H1 (cell line): ENCODE data around the gene MSH5. TPM values are rescaled to one million over a fixed set of nuclear protein-coding genes. Genes with fewer than 3 reads are reported as not detected.

Experiments
- CTCF ChIP-seq, 3 experiments: IDR thresholded peaks; 1 replicate in 2 of 3; 2 replicates in 1 of 3; pipeline versions ENCODE4 v1.5.1 to v1.6.1; 2011; ENCODE audit warnings: low read length in 3 of 3, mild to moderate bottlenecking in 3 of 3, inconsistent platforms in 2 of 3, low read depth in 1 of 3, moderate library complexity in 1 of 3; ENCODE audit not compliant: insufficient read depth in 1 of 3; ENCODE audit errors: control extremely low read depth in 1 of 3
- EGR1 ChIP-seq: IDR thresholded peaks from 2 replicates; pipeline ENCODE4 v1.6.1; 2011; ENCODE audit warnings: low read depth, low read length, borderline replicate concordance
- GABPA ChIP-seq: IDR thresholded peaks from 2 replicates; pipeline ENCODE4 v1.6.1; 2011; ENCODE audit warnings: mild to moderate bottlenecking, low read length, moderate library complexity, borderline replicate concordance; ENCODE audit not compliant: insufficient read depth
- KDM1A ChIP-seq: fragments of 200-600, 300-600 bp; sonication (generic); IDR thresholded peaks from 2 replicates; pipeline ENCODE4 v1.7.1; 2016; ENCODE audit warnings: mild to moderate bottlenecking, low read length, borderline replicate concordance
- KDM5A ChIP-seq: fragments of 200-600 bp; IDR thresholded peaks from 2 replicates; pipeline ENCODE4 v1.7.1; 2012; ENCODE audit warnings: mild to moderate bottlenecking, low read length, inconsistent platforms, mixed read lengths
- RAD21 ChIP-seq, 2 experiments: IDR thresholded peaks in 1 of 2; conservative IDR thresholded peaks in 1 of 2; 2 replicates each; pipeline ENCODE4 v1.6.1; 2011; ENCODE audit warnings: low read depth in 2 of 2, low read length in 2 of 2, improper control_type of control experiment in 1 of 2, inconsistent platforms in 1 of 2, mild to moderate bottlenecking in 1 of 2, moderate library complexity in 1 of 2
- polyA plus RNA-seq, 7 experiments: library from polyadenylated mRNA; depleted of rRNA in 3 of 7; stranded (reverse) in 5 of 7; unstranded in 2 of 7; fragments of >200 nt in 5 of 7; fragments of 200-250 nt in 2 of 7; gene quantifications; 1 replicate in 5 of 7; 2 replicates in 1 of 7; 4 replicates in 1 of 7; pipeline versions ENCODE4 v1.2.1 to v1.2.3, GENCODE V29; 2011 to 2013; ENCODE audit warnings: missing spikeins in 2 of 7, mixed read lengths in 2 of 7
- total RNA-seq: library from RNA; stranded (reverse); fragmentation: NEBNext Ultra II Directional; extraction: Animal tissue kit (Norgen Biotek cat#: 25700); gene quantifications from 2 replicates; pipeline ENCODE4 v1.2.1, GENCODE V29; 2021
- TF ChIP-seq, protein P1 (sequence below): IDR thresholded peaks from 2 replicates; pipeline ENCODE4 v1.6.1; 2011; ENCODE audit warnings: low read length, improper control_type of control experiment

MSH5 gene
- total and polyA plus RNA-seq, 2 of the 8 experiments (the other 6 are each of a cell fraction or from before 2014, with no cell fraction given), result 25.3 to 26.5 TPM

DNA sequence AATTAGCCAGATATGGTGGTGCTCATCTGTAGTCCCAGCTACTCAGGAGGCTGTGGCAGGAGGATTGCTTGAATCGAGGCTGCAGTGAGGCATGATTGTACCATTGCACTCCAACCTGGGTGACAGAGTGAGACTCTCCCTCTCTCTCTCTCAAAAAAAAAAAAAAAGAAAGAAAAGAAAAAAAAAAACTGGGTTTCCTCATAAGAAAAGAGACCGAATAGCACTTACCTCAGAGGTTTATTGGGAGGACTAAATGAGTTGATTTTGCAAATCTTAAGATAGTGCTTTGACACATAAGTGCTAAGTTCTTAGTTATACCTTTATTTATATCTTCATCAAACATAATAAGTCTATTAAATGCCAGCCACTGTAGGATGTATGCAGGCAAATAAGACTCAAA, 31.1 kb downstream of the MSH5 start (continued):
- no peak for TF ChIP-seq CTCF (IDR thresholded peaks at IDR 0.05; ENCODE audit: control extremely low read depth in 1 of 3, insufficient read depth in 1 of 3, low read depth in 1 of 3, low read length in 3 of 3)
- TF ChIP-seq RAD21 (IDR thresholded peaks at IDR 0.05 in 1 of 2, conservative IDR thresholded peaks at IDR 0.05 in 1 of 2; ENCODE audit: low read depth in 2 of 2, low read length in 2 of 2), result no peak
- TF ChIP-seq GABPA, result no peak
- no peak for TF ChIP-seq KDM1A
- TF ChIP-seq, protein P1, sequence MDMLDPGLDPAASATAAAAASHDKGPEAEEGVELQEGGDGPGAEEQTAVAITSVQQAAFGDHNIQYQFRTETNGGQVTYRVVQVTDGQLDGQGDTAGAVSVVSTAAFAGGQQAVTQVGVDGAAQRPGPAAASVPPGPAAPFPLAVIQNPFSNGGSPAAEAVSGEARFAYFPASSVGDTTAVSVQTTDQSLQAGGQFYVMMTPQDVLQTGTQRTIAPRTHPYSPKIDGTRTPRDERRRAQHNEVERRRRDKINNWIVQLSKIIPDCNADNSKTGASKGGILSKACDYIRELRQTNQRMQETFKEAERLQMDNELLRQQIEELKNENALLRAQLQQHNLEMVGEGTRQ, result no peak
- TF ChIP-seq KDM5A, result no peak
- no peak for TF ChIP-seq EGR1
